ENCODE data around the gene ADSS2. TPM values are rescaled to one million over a fixed set of nuclear protein-coding genes. Genes with fewer than 3 reads are reported as not detected.
A peak's percentile ranks its signal among the peaks of the same experiment; 100 is the strongest.

The ADSS2 gene
- total RNA-seq, 1 donor from 2014 or later = 38.5 TPM

DNA sequence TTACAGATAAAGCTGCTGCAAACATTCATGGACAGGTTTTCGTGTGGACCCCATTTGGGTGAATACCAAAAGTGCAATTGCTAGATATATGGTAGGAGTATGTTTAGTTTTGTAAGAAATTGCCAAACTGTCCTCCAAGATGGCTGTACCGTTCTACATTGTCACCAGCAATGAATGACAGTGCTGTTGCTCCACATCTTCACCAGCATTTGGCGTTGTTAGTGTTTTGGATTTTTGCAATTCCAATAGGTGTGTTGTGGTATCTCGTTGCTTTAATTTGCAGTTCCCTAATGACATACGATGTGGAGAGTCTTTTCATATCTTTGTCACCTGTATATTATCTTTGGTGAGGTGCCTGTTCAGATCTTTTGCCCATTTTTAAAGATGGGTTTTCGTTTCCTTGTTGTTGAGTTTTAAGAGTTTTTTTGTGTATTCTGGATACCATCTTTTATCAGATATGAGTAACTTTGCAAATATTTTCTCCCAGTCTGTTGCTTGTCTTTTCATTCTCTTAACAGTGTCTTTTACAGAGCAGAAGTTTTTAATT, 21.4 kb upstream of the ADSS2 start:
- Histone ChIP-seq H3K27ac (no peak overlapping the region), H3K27me3 (ENCODE audit: low read depth) (no peaks in the 10 kb centered on the region), H3K9me3 (no peaks in the 10 kb centered on the region), H3K4me3 (no peak overlapping the region), H3K36me3 (no peaks in the 10 kb centered on the region), H3K4me1 (no peaks in the 10 kb centered on the region)
- intact Hi-C loops (cut with DNase I) = no loop called here
- TF ChIP-seq, protein P1, sequence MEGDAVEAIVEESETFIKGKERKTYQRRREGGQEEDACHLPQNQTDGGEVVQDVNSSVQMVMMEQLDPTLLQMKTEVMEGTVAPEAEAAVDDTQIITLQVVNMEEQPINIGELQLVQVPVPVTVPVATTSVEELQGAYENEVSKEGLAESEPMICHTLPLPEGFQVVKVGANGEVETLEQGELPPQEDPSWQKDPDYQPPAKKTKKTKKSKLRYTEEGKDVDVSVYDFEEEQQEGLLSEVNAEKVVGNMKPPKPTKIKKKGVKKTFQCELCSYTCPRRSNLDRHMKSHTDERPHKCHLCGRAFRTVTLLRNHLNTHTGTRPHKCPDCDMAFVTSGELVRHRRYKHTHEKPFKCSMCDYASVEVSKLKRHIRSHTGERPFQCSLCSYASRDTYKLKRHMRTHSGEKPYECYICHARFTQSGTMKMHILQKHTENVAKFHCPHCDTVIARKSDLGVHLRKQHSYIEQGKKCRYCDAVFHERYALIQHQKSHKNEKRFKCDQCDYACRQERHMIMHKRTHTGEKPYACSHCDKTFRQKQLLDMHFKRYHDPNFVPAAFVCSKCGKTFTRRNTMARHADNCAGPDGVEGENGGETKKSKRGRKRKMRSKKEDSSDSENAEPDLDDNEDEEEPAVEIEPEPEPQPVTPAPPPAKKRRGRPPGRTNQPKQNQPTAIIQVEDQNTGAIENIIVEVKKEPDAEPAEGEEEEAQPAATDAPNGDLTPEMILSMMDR (IDR thresholded peaks at IDR 0.05) = no peak
- DNase-seq (no peak), ATAC-seq (no peak)

DNA sequence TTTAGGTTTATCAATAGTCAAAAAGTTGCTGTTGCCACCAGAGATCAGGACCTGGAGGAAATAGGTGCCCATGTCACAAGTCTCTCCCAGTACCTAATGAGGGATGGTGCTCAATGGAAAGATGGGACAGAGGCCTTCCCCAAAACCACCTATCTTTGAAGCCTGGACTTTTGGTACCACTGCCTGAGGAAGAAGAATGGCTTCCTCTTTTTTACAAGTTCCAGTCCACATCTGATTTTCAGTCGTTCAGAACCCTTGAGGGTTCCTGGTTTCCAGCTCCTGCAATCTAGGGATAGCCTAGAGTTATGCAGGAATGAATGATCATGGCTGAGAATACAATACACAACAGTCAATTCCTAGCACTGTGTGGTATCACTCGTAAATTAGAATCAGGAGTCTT, 15.0 kb upstream of the ADSS2 start:
- TF ChIP-seq, protein P1 (IDR thresholded peaks at IDR 0.05) = no peak
- H3K4me3 ChIP-seq = no peak overlapping the region
- no peak overlapping the region for H3K27ac ChIP-seq
- intact Hi-C loops (cut with DNase I) = no loop called here
- H3K9me3 ChIP-seq = no peaks in the 10 kb centered on the region
- no peaks in the 10 kb centered on the region for H3K4me1 ChIP-seq
- ATAC-seq (no peak), DNase-seq (no peak)
- no peaks in the 10 kb centered on the region for H3K27me3 ChIP-seq (ENCODE audit: low read depth)
- H3K36me3 ChIP-seq = no peaks in the 10 kb centered on the region

DNA sequence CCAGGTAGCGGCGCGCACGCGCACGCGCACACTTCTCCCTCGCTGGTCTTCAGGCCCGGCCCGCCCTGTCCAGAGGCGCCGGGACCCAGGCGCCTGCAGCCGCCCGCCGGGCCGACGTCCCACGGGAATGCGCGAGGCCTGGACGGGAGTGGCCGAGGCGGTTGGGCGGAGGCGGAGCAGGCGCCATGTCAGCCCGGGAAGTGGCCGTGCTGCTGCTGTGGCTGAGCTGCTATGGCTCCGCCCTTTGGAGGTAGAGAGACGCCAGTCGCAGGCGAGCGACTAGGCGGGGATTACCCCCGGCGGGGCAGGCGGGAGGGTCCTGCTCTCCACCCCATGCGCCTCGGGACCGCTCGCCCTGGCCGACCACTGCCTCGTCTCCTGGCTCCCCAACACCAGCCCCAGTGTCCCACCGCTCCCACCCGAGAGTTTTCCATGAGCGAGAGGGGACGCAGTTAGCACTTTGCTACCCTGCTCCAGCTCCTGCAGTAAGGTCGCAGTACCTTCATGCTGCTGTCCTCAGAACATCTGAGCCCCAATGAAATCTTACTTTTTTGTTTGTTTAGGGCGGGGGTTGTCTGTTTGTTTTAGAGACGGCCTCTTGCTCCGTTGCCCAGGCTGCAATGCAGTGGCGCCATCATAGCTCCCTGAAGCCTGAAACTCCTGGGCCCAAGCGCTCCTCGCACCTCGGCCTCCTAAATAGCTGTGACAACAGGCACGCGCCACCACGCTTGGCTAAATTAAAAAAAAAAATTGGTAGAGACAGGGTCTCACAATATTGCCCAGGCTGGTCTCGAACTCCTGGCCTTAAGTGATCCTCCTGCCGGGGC, 9.7 kb upstream of the ADSS2 start, which contains the start of gene CATSPERE:
Gene CATSPERE (plus strand): TSS at position 29 of the 827 bp plus-strand sequence. CDS start 157 bp downstream, at position 186.
- H3K9me3 ChIP-seq = no peaks in the 10 kb centered on the region
- peak; percentile 99 for ATAC-seq
- peak; percentile 94 for DNase-seq

DNA sequence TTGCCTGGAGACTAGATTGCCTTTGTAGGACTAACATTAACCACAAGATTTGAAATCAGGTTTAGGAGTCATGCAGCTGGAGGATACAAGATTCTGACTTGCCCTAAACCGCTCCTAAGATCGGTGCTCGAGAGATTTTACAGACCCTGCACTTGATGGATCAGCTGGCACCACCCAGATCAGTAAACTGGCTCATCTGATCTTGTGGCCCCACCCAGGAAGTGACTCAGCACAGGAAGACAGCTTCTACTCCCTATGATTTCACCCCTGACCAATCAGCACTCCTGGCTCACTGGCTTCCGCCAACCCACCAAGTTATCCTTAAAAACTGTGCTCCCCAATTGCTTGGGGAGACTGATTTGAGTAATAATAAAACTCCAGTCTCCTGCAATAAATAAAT, 8.5 kb upstream of the ADSS2 start:
- no peak for DNase-seq
- H3K27me3 ChIP-seq (ENCODE audit: low read depth) = no peaks in the 10 kb centered on the region
- TF ChIP-seq, protein P1 (IDR thresholded peaks at IDR 0.05) = no peak
- no peak for ATAC-seq
- intact Hi-C loops (cut with DNase I) = no loop called here
- no peaks in the 10 kb centered on the region for H3K36me3 ChIP-seq
- peak overlapping the region; percentile 91 for H3K27ac ChIP-seq
- peaks cover 10% of the 10 kb centered on the region for H3K4me1 ChIP-seq
- no peak overlapping the region for H3K4me3 ChIP-seq
- H3K9me3 ChIP-seq = no peaks in the 10 kb centered on the region

More for the DNA sequence above, 9.7 kb upstream of the ADSS2 start, which contains the start of gene CATSPERE:
- intact Hi-C loops (cut with DNase I) = no loop called here
- no peaks in the 10 kb centered on the region for H3K27me3 ChIP-seq (ENCODE audit: low read depth)
- H3K36me3 ChIP-seq = no peaks in the 10 kb centered on the region
- H3K27ac ChIP-seq = peak within 1 kb of the TSS; percentile 91
- peaks cover 10% of the 10 kb centered on the region for H3K4me1 ChIP-seq
- H3K4me3 ChIP-seq = peak within 1 kb of the TSS; percentile 65
- TF ChIP-seq, protein P1 (IDR thresholded peaks at IDR 0.05) = no peak

DNA sequence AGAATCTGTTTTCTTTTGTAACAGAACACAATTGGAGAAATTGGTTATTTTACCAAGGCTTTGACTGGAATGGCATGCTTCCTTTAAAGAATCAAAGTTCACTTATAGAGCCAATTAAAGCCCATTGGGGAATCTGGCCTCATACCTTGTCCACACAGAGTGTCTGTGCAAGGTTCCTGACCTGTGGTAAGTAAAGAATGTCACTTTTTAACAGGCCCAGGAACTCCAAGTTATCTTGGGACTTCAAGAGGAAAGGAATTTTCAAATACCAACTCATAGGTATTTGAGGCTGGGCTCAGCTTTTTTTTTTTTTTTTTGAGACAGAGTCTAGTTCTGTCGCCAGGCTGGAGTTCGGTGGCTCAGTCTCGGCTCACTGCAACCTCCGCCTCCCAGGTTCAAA, 7.1 kb upstream of the ADSS2 start:
- Histone ChIP-seq H3K27me3 (ENCODE audit: low read depth) (no peaks in the 10 kb centered on the region), H3K9me3 (no peaks in the 10 kb centered on the region), H3K27ac (no peak overlapping the region), H3K36me3 (no peaks in the 10 kb centered on the region), H3K4me1 (peaks cover 10% of the 10 kb centered on the region), H3K4me3 (no peak overlapping the region)
- TF ChIP-seq, protein P1 (IDR thresholded peaks at IDR 0.05) = no peak
- intact Hi-C loops (cut with DNase I) = no loop called here
- ATAC-seq (no peak), DNase-seq (no peak)
